Measurements from ENCODE around the gene FRYL. TPM values are rescaled to one million over a fixed set of nuclear protein-coding genes. Genes with fewer than 3 reads are reported as not detected.
A peak's percentile ranks its signal among the peaks of the same experiment; 100 is the strongest.

Gene FRYL
- total RNA-seq, 4 donors from 2014 or later, result 14.5 to 43.7 (median 20.1) TPM

- intact Hi-C loops (cut with DNase I; ENCODE audit: low total_unique reads) (no loop called here), in situ Hi-C loops (cut with MboI; ENCODE audit: low sequenced_read_pairs in 4 of 4) (no loop called here)
- TF ChIP-seq CTCF (IDR thresholded peaks at IDR 0.05 in 4 of 5, conservative IDR thresholded peaks at IDR 0.05 in 1 of 5) (no peak), POLR2A (IDR thresholded peaks at IDR 0.05) (no peak)
- DNase-seq, result no peak
- Histone ChIP-seq H3K27ac (no peak overlapping the region), H3K4me1 (peaks cover 37 to 46% of the 10 kb centered on the region in 2 donors), H3K9me3 (no peaks in the 10 kb centered on the region), H3K27me3 (no peaks in the 10 kb centered on the region), H3K36me3 (no peaks in the 10 kb centered on the region), H3K4me3 (no peak overlapping the region)
- ATAC-seq, result no peak
Observed at GRCh38 chr4:48753159-48753558, 26.9 kb downstream of the FRYL start.

GRCh38 chr4:48752726-48753125 is 27.4 kb downstream of the FRYL start:
- intact Hi-C loops (cut with DNase I; ENCODE audit: low total_unique reads), result no loop called here
- Histone ChIP-seq H3K4me3 (no peak overlapping the region), H3K9me3 (no peaks in the 10 kb centered on the region), H3K27me3 (no peaks in the 10 kb centered on the region), H3K36me3 (no peaks in the 10 kb centered on the region), H3K27ac (no peak overlapping the region), H3K4me1 (peaks cover 37 to 46% of the 10 kb centered on the region in 2 donors)
- TF ChIP-seq CTCF (IDR thresholded peaks at IDR 0.05 in 4 of 5, conservative IDR thresholded peaks at IDR 0.05 in 1 of 5), result no peak
- TF ChIP-seq POLR2A (IDR thresholded peaks at IDR 0.05), result no peak
- ATAC-seq (no peak), DNase-seq (no peak)
- in situ Hi-C loops (cut with MboI; ENCODE audit: low sequenced_read_pairs in 4 of 4), result no loop called here

GRCh38 chr4:48752246-48752645 is 27.8 kb downstream of the FRYL start:
- no peaks in the 10 kb centered on the region for H3K36me3 ChIP-seq
- no peak overlapping the region for H3K27ac ChIP-seq
- H3K9me3 ChIP-seq, result no peaks in the 10 kb centered on the region
- DNase-seq (no peak), ATAC-seq (no peak)
- in situ Hi-C loops (cut with MboI; ENCODE audit: low sequenced_read_pairs in 4 of 4) (no loop called here), intact Hi-C loops (cut with DNase I; ENCODE audit: low total_unique reads) (no loop called here)
- H3K27me3 ChIP-seq, result no peaks in the 10 kb centered on the region
- H3K4me1 ChIP-seq, result peaks cover 37 to 46% of the 10 kb centered on the region in 2 donors
- no peak overlapping the region for H3K4me3 ChIP-seq
- TF ChIP-seq CTCF (IDR thresholded peaks at IDR 0.05 in 4 of 5, conservative IDR thresholded peaks at IDR 0.05 in 1 of 5), result no peak
- TF ChIP-seq POLR2A (IDR thresholded peaks at IDR 0.05), result no peak

GRCh38 chr4:48748949-48749596 is 31.0 kb downstream of the FRYL start:
- TF ChIP-seq CTCF (IDR thresholded peaks at IDR 0.05 in 4 of 5, conservative IDR thresholded peaks at IDR 0.05 in 1 of 5) (no peak), POLR2A (IDR thresholded peaks at IDR 0.05) (no peak)

More at GRCh38 chr4:48748949-48749596, 31.0 kb downstream of the FRYL start:
- in situ Hi-C loops (cut with MboI; ENCODE audit: low sequenced_read_pairs in 4 of 4), result no loop called here
- DNase-seq (no peak), ATAC-seq (no peak)
- Histone ChIP-seq H3K9me3 (no peaks in the 10 kb centered on the region), H3K27me3 (no peaks in the 10 kb centered on the region), H3K4me3 (no peak overlapping the region), H3K4me1 (peaks cover 37 to 42% of the 10 kb centered on the region in 2 donors), H3K27ac (peak overlapping the region in 1 of 4 donors; percentile 6), H3K36me3 (no peaks in the 10 kb centered on the region)
- intact Hi-C loops (cut with DNase I; ENCODE audit: low total_unique reads), result no loop called here
